Progenitor cell of endocrine pancreas (in vitro differentiated cells): ENCODE measurements around the gene SGSM1. TPM values are rescaled to one million over a fixed set of nuclear protein-coding genes. Genes with fewer than 3 reads are reported as not detected.

ENCODE experiments used
- DNase-seq: peaks from one replicate; pipeline ENCODE4 v3.0.0; 2021; ENCODE audit warnings: low spot score; ENCODE audit not compliant: unreplicated experiment
- H3K27ac Mint-ChIP-seq: 2 replicates; pipeline ENCODE4 v1.8.0; 2021; ENCODE audit warnings: mild to moderate bottlenecking, moderate library complexity, mixed read lengths
- H3K27me3 Mint-ChIP-seq: 2 replicates; pipeline ENCODE4 v1.8.0; 2021; ENCODE audit warnings: mixed read lengths
- H3K36me3 Mint-ChIP-seq: 2 replicates; pipeline ENCODE4 v1.8.0; 2022; ENCODE audit warnings: mixed read lengths; ENCODE audit not compliant: insufficient read depth
- H3K4me1 Mint-ChIP-seq: 2 replicates; pipeline ENCODE4 v1.8.0; 2021; ENCODE audit warnings: low read depth, mixed read lengths
- H3K4me3 Mint-ChIP-seq: 2 replicates; pipeline ENCODE4 v1.8.0; 2021; ENCODE audit warnings: low read depth, mild to moderate bottlenecking, moderate library complexity, mixed read lengths
- H3K9me3 Mint-ChIP-seq: 2 replicates; pipeline ENCODE4 v1.8.0; 2021; ENCODE audit warnings: low read depth, mixed read lengths
- total RNA-seq: library from RNA; stranded (reverse); gene quantifications from 2 replicates; pipeline ENCODE4 v1.2.1, GENCODE V29; 2021
- TF ChIP-seq, protein P1 (sequence below): fragments of 200-600 bp; sonication (generic); IDR thresholded peaks from one replicate; pipeline ENCODE4 v1.5.0; 2021; ENCODE audit warnings: antibody characterized with exemption, mild to moderate bottlenecking; ENCODE audit not compliant: unreplicated experiment

Gene SGSM1
- total RNA-seq, 1 donor from 2014 or later, result 3.9 TPM

DNA sequence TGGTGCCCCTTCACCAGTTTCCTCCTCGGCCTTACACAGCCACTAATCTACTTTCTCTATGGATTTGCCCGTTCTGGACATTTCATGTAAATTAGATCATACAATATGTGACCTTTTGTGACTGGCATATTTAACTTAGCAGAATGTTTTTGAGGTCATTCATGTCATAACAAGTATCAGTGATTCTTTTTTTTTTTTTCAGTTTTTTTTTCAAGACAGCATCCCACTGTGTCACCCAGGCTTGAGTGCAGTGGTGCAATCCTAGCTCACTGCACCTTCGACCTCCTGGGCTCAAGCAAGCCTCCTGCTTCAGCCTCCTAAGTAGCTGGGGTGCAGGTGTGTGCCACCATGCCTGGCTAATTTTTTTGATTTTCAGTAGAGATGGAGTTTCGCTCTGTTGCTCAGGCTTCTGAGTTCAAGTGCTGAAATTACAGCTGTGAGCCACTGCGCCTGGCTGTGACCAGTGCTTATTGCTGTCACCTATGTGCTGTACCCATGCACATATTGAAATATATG is 169.2 kb downstream of the SGSM1 start:
- DNase-seq, result no peak
- Mint-ChIP-seq H3K27ac (peak overlapping the region; percentile 53), H3K4me1 (peaks cover 12% of the 10 kb centered on the region), H3K36me3 (peaks cover 4% of the 10 kb centered on the region), H3K27me3 (no peaks in the 10 kb centered on the region), H3K4me3 (no peak overlapping the region), H3K9me3 (no peaks in the 10 kb centered on the region)
- TF ChIP-seq, protein P1, sequence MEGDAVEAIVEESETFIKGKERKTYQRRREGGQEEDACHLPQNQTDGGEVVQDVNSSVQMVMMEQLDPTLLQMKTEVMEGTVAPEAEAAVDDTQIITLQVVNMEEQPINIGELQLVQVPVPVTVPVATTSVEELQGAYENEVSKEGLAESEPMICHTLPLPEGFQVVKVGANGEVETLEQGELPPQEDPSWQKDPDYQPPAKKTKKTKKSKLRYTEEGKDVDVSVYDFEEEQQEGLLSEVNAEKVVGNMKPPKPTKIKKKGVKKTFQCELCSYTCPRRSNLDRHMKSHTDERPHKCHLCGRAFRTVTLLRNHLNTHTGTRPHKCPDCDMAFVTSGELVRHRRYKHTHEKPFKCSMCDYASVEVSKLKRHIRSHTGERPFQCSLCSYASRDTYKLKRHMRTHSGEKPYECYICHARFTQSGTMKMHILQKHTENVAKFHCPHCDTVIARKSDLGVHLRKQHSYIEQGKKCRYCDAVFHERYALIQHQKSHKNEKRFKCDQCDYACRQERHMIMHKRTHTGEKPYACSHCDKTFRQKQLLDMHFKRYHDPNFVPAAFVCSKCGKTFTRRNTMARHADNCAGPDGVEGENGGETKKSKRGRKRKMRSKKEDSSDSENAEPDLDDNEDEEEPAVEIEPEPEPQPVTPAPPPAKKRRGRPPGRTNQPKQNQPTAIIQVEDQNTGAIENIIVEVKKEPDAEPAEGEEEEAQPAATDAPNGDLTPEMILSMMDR, result no peak

DNA sequence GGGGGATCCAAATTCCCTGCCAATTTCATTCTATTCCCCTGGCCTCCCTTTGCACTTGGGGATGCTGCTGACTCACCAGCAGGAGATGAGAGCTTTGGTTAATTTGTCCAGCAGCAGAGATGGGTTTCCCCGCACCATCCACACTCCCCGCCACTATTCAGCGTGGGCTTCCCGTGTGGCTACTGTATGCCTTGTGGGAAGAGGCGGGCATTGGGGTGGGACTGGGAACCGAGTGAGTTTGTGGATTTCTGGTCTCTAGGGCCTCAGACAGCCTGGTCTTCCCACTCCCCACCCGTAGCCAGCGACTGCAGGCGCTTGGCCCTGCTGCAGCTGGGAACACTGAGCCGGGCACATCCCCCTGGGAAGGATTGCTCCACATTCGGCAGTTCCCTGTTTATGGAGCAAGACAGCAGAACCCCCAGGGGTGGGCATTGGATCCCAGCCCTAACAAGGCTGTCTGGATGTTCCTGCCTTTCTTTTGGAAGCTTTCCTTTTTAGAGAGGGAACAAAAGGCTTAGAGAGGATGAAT is 169.9 kb downstream of the SGSM1 start:
- Mint-ChIP-seq H3K4me3 (no peak overlapping the region), H3K36me3 (peaks cover 4% of the 10 kb centered on the region), H3K27me3 (no peaks in the 10 kb centered on the region), H3K4me1 (peaks cover 12% of the 10 kb centered on the region), H3K27ac (no peak overlapping the region), H3K9me3 (no peaks in the 10 kb centered on the region)
- DNase-seq, result no peak
- TF ChIP-seq, protein P1, result no peak

DNA sequence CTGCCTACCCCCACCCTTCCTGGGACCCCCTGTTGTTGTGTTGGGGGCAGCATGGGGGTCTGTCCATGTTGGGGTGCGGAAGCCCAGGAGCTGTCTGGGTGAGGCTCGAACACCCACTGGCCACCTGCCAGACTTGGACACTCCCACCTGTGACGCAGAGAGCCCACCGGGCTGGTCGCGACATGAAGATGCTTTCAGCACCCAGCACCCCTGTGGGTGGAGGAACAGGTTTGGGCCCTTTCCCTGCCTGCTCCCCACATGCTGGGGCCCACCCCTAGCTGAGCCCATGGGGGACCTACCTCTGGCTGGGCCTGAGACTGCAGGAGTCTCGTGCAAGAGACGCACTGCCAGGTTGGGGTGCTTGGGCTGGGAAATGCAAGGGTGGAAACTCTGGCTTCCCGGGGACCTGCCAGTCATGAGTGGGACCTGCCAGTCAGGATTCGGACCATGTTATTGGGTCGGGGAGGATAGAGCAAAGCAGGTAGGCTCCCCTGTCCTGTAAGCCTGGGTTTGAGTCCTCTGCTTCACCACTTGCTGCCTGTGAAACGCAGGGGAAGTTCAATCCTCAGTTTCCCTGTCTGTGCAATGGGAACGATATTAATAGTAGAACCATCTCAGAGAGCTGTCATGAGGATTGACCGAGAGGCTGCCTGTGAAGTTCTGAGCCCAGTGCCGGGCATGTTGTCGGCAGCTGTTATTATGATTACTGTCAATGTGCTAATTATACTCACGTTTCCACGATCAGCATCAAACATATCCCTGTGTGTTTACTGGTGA is 170.6 kb downstream of the SGSM1 start:
- peak overlapping the region; percentile 13 for H3K27ac Mint-ChIP-seq
- no peak overlapping the region for H3K4me3 Mint-ChIP-seq
- no peaks in the 10 kb centered on the region for H3K9me3 Mint-ChIP-seq
- H3K36me3 Mint-ChIP-seq, result peaks cover 4% of the 10 kb centered on the region
- TF ChIP-seq, protein P1, result no peak
- no peak for DNase-seq
- H3K4me1 Mint-ChIP-seq, result peaks cover 12% of the 10 kb centered on the region
- no peaks in the 10 kb centered on the region for H3K27me3 Mint-ChIP-seq

Other genes with a start within 250 kb of the SGSM1 start
- gene LRRC75B, start 213.1 kb upstream of the SGSM1 start, total RNA-seq, result 23.6 and 24.6 TPM in 2 replicates
- gene GGT1, start 203.0 kb upstream of the SGSM1 start, total RNA-seq, result 16.9 and 17.1 TPM in 2 replicates
- not detected in 2 replicates for gene PIWIL3, start 31.5 kb upstream of the SGSM1 start, total RNA-seq
- gene LHFPL7, start 140.5 kb downstream of the SGSM1 start, total RNA-seq, result not detected in 2 replicates
- 57.1 and 62.1 TPM in 2 replicates for gene KIAA1671, start 146.5 kb downstream of the SGSM1 start, total RNA-seq